KG1 (cell line): ENCODE data around the gene SRPX.
A peak's percentile ranks its signal among the peaks of the same experiment; 100 is the strongest.

Experiments used
- DNase-seq: peaks from one replicate; lab custom pipeline; 2025; lab: John Stamatoyannopoulos, UW

The SRPX gene, protein sequence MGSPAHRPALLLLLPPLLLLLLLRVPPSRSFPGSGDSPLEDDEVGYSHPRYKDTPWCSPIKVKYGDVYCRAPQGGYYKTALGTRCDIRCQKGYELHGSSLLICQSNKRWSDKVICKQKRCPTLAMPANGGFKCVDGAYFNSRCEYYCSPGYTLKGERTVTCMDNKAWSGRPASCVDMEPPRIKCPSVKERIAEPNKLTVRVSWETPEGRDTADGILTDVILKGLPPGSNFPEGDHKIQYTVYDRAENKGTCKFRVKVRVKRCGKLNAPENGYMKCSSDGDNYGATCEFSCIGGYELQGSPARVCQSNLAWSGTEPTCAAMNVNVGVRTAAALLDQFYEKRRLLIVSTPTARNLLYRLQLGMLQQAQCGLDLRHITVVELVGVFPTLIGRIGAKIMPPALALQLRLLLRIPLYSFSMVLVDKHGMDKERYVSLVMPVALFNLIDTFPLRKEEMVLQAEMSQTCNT

GRCh38 chrX:38220415-38221390 lies at the start of gene SRPX:
Gene SRPX (minus strand): TSS chrX:38220871. CDS start chrX:38220792, 79 bp downstream.
- no peak for DNase-seq

DNA sequence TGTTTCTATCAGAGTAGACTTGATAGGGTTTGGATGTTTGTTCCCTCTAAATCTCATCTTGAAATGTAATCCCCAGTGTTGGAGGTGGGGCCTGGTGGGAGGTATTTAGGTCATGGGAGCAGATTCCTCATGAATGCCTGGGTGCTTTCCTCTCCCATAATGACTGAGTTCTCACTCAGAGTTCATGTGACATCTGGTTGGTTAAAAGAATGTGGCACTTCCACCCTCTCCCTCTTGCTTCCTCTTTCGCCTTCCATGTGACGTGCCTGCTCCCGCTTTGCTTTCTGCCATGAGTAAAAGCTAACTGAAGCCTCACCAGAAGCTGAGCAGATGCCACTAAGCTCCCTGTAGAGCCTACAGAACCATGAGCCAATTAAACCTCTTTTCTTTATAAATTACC lies 47.3 kb upstream of the SRPX start:
- DNase-seq, result no peak

DNA sequence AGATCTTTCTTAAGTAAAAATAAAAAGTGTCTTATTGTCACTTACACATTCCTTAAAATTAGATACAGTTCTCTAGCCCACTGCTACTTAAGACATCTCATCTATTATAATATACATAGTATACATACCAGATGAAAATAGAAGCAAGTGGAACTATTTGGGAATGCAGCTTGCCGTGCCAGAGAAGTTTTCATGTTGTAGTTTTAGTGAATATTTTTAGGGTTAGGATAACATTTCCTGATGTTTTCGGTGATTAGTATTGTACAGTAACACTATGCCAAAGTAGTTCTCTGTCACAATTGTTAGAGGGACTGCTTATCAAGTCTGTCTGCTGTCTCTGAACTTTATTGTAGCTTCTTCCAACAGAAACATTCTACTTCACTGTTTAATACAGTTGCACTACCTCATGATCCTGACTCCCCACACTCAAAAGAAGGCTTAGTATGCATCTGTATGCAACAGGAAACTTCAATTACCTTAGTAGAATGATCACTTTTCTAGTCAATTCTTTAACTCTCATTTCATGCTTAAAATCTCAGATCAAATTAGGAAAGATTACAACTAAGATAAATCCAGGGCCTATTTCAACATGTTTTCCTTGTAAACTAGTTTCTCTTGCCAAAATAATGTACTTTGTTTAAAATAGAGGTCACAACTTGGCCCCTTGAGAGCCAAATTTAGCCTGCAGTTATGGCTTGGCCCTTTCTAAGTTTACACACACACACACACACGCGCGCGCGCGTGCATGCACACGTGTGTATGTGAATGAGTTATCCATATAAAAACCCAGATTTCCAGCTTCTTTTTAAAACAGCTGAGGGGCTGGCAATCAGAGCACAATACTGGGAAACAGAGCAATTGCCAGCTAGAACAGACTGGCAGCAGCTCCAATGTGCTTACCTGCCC lies 42.3 kb upstream of the SRPX start:
- DNase-seq, result no peak

DNA sequence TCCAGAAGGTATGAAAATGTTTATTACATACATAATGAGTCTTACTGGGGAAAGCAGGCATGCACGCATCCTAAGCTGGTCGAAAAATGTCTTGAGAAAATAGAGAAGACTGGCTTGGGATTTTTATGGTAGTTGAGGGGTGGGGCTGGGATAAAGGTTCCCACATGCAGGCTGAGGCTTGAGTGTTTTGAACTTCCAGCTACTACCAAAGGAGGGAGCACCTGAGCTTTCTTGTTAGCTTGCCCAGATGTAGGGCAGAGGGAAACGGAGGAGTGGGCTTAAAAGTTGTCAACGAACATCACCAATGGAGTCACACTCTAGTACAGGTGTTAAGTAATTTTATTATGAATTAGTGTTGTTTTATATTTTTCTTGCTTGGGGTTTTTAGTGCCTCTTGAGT lies 39.6 kb upstream of the SRPX start:
- no peak for DNase-seq

- no peak for DNase-seq
These were observed 35.3 kb upstream of the SRPX start for GRCh38 chrX:38256019-38256418.

DNA sequence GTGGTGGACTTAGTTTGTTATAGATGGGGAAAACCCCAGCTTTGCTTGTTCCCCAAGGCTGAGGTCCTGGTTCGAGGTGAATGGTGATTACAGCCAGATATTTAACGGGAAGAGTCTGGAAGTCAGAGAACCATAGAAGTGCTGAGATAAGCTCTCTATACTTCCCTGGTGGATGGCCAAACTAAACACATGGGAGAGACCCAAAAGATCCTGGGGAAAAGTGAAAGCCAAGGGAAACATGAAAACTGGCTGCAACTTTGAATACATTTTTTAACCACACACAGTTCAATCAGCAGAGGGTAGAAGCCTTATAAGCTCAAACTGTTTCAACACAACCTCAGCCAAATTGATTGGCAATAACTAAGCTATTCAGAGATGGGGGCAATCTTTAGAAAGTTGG lies 29.3 kb upstream of the SRPX start:
- DNase-seq, result no peak

GRCh38 chrX:38247051-38247450 lies 26.4 kb upstream of the SRPX start:
- no peak for DNase-seq

GRCh38 chrX:38240541-38240940 lies 19.9 kb upstream of the SRPX start:
- no peak for DNase-seq

DNA sequence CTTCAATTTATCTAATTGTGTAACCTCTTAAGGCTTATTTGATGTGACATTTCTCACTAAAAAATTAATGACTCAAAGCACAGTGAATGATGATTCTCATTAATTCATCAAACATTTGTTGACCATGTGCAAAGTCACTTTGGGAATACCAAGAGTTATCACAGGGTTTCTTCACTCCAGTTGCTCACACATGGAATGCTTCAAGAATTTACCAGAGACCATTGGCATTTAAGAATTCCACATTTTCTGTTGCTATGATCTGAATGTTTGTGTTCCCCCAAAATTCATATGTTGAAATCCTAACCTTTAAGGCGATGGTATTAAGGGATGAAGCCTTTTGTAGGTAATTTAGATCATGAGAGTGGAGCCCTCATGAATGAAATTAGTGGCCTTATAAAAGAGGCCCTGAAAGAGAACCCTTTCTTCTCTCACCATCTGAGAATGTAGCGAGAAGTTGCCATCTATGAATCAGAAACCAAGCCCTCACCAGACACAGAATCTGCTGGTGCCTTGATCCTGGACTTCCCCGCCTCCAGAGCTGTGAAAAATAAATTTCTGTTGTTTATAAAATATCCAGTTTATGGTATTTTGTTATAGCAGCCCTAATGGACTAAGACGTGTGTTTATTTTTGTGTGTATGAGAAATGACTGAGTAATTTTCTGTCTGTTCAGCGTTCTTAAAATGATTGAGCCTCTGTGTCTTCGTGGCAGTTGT lies 16.4 kb upstream of the SRPX start:
- no peak for DNase-seq

GRCh38 chrX:38233891-38234667 lies 13.4 kb upstream of the SRPX start:
- no peak for DNase-seq

DNA sequence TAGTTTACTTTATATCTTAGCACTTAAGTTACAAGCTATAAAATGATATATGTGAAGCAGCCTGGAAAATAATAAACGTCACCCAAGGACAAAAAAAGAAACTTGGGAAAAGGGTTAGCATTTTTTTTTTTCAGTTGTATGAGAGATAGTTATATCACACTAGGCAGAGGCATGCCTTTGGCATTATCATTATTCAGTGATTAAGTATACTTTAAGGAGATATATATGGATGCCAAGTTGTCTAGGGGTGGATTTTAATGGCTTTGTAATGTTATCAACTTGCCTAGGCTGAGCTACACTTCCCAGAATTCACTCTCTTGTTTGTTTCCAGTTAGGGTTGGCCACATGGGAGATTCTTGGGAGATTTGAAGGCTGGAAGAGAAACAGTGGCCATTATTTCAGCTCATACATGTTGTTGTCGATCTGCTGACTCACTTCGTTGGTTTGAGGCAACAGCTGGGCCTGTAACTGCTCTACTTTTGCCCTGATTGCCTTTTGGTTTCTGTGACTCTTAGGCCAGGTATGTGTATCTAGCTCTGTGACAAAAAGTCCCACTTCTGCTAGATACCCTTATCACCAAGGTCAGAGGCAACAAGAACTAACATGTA lies 11.5 kb upstream of the SRPX start:
- no peak for DNase-seq

DNA sequence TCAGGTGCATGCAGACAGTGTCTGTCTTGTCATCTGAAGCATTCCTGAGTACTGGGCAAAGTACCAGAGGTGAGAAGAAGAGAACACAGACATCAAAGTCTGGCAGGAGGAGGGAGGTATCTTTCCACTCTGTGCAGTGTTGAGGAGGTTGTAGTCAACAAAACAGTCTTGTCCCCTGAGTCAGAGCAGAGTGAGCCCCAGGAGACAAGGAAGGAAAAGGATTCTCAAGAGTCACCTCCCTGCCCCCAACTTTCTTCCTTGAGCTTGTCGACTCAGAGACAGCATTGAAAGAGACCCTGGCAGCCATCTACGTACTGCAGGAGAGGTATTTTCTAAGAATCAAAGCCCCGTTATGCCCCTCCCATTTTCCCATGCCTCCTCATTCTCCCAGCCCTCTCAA lies 4.4 kb upstream of the SRPX start:
- DNase-seq, result no peak

GRCh38 chrX:38224160-38224559 lies 3.5 kb upstream of the SRPX start:
- DNase-seq, result no peak

DNA sequence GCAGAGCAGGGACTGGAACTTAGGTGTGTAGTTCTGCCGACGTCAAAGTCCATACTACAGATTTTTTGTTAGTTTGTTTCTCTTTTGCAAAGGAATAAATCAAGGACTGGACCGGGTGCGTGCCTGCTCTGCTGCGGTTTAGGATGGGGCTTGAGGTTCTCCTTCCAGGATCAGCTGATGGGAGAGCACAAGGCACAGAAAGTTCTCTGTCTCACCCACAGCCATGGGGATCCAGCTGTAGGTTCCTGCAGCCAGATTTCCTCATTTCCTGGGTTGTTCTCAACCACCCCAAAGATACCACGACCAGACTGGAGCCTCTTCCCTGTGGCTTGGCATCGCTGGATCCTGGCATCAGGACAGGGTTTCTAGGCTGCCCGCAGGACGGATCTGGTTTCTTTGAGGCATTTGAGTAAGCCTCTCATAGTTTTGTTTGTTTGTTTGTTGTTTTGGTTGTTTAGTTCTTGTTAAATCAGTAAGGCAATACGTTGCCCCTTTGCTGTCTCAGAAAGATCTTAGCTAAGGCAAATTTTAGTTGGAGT lies 789 bp upstream of the SRPX start:
- DNase-seq, result no peak

DNA sequence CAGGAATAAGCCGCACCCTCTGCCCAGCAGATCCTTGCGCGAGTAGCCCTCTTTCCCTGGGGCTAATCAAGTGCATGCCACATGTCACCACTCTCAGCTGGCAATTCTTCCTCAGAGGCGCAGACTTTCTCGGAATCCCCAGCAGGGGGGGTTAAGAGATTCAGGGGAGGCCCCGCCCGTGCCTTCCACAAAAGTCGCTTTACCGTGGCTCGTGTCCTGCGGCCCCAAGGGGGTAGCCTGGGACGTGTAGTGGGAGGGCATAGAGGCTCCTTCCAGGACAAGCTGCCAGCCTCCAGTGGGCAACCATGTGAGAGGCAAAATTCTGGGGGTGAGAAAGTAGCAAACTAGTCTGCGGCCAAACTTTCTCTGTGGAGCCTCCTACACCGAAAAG lies 652 bp downstream of the SRPX start:
- DNase-seq, result peak; percentile 3

GRCh38 chrX:38216642-38217041 lies 4.0 kb downstream of the SRPX start:
- DNase-seq, result no peak

DNA sequence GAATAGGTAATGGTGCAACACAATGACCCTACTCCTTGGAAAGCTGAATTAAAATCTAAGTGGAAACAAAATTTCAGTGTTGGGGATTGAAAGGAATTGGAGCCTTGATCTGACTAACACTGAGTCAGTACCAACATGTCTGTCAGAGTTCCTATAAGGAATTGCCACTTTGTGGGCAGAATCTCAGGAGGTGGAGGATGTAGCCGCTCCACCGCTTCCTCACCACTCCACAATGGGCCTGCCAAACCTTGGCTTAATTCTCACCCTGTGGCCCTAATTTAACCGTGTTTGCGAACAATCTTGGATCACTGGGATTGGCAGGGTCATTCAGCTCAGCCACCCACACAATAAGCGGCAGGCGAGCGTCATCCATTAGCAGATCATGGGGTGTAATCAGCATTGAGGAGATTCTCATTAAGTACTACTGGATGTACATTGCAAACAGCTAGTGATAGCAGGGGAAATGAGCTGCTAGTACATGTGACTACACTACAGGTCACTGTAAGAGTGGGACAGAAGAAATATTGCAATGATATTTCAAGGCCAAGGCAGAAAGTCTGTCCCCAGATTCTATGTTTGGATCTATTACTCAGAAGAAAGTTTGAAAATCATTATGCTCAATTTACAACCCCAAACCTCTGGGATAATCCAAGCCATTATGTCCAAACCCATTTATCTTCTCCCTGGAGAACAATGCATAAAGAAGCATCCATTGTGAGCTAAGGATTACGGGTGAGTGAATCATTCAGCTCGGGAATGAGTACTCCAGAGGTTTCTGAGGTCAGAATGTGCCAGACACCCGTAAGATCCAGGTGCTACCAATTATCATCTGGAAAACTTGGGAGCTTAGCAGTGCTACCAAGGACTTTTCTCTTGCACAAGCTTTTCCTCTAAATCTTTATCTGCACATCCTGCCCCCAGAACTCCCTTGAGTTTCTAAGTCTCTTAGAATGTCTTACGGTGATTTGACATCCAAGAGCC lies 5.8 kb downstream of the SRPX start:
- no peak for DNase-seq

GRCh38 chrX:38214044-38214443 lies 6.6 kb downstream of the SRPX start:
- DNase-seq, result no peak
